Measurements from ENCODE around the gene JUNB.

DNA sequence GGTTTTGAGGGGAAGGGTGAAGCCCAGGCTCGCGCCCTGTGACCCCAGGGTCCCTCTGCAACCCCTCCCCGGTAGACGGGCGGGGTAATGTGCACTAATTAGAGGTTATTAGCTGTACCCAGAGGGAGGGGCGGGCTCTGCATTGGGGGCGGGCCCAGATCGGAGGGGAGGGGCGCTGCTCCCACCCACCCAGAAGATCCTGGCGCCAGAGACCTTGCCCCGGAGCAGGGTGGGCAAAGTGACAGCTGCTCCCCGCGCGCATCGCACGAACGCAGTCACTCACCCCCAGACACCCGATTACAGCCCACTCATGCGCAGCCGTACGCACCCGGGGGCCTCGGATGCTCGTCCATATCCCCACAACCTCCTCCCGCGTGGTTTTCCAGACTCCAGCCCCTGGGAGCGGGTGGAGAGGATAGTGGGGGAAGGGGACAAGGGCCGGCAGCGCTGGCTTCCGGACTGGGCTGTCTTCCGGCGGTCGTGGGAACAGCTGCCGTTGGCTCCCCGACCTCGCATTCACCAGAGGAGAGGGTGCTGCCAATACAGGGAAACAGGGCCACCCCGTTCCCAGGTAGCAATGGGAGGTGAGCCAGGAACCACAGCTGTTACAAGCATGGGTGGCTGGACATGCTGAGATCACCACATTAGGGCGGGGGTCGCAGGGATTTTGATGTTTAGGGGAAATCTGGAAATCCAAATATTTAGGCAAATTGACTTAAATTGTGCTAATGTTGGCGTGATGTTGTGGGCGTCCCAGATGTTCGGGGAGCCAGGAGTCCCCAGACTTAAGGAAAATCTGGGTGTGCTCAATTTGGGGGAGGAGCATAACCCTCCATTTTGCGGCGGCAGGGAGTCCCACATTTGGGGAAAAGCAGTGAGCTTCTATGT is 13.0 kb upstream of the JUNB start:
- TF ChIP-seq POLR2AphosphoS5 (IDR thresholded peaks at IDR 0.05) (peak; percentile 47 to 61 (median 51)), POLR2A (IDR thresholded peaks at IDR 0.05) (peak; percentile 57)
- TF ChIP-seq, protein P1, sequence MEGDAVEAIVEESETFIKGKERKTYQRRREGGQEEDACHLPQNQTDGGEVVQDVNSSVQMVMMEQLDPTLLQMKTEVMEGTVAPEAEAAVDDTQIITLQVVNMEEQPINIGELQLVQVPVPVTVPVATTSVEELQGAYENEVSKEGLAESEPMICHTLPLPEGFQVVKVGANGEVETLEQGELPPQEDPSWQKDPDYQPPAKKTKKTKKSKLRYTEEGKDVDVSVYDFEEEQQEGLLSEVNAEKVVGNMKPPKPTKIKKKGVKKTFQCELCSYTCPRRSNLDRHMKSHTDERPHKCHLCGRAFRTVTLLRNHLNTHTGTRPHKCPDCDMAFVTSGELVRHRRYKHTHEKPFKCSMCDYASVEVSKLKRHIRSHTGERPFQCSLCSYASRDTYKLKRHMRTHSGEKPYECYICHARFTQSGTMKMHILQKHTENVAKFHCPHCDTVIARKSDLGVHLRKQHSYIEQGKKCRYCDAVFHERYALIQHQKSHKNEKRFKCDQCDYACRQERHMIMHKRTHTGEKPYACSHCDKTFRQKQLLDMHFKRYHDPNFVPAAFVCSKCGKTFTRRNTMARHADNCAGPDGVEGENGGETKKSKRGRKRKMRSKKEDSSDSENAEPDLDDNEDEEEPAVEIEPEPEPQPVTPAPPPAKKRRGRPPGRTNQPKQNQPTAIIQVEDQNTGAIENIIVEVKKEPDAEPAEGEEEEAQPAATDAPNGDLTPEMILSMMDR (IDR thresholded peaks at IDR 0.05) = no peak

All from transverse colon (tissue), 4 donors.